ENCODE measurements around the gene TASL.

GRCh38 chrX:30580641-30581040 is 3.1 kb upstream of the TASL start:
- TF ChIP-seq CTCF (conservative IDR thresholded peaks at IDR 0.05) (no peak), ZFX (IDR thresholded peaks at IDR 0.05) (no peak)
